ENCODE measurements around the gene SH3D19. TPM values are rescaled to one million over a fixed set of nuclear protein-coding genes. Genes with fewer than 3 reads are reported as not detected.

Gene SH3D19
- total and polyA plus RNA-seq, 12 donors: 32.4 to 175 (median 116) TPM

DNA sequence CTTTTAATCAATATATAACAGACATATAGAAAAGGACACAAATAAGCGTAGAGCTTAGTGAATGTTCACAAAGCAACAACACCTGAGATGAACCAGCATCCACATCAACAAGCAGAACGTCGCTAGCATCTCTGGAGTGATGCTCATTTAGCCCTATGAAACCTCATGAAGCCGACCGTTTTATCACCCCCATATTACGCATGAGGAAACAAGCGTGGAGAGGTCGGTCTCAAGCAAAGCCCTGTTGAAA, 226.5 kb downstream of the SH3D19 start:
- WGBS, 2 donors: 15 to 25% methylated on average over 8 of the region's 8 CpGs
- ATAC-seq (peak in 6 of 8 donors; percentile 1 to 16 (median 6)), DNase-seq (no peak)
- Histone ChIP-seq H3K27ac (peak overlapping the region in 5 of 10 donors; percentile 18 to 91 (median 88)), H3K36me3 (peaks cover 0 to 36% (median 26%) of the 10 kb centered on the region in 9 donors), H3K4me3 (peak overlapping the region in 9 of 10 donors; percentile 72 to 95 (median 82)), H3K9me3 (no peaks in the 10 kb centered on the region), H3K4me1 (peaks cover 0 to 40% (median 24%) of the 10 kb centered on the region in 9 donors), H3K27me3 (no peaks in the 10 kb centered on the region)
- intact Hi-C loops (cut with DNase I): loop anchor here in 2 of 10 donors (2.0 to 5.0 kb wide), 2 partner anchors 82 to 662 kb away; partner anchors contain the start of genes GATB (in 1 of the 2) and LRBA (in 1 of the 2)
- TF ChIP-seq, protein P1, sequence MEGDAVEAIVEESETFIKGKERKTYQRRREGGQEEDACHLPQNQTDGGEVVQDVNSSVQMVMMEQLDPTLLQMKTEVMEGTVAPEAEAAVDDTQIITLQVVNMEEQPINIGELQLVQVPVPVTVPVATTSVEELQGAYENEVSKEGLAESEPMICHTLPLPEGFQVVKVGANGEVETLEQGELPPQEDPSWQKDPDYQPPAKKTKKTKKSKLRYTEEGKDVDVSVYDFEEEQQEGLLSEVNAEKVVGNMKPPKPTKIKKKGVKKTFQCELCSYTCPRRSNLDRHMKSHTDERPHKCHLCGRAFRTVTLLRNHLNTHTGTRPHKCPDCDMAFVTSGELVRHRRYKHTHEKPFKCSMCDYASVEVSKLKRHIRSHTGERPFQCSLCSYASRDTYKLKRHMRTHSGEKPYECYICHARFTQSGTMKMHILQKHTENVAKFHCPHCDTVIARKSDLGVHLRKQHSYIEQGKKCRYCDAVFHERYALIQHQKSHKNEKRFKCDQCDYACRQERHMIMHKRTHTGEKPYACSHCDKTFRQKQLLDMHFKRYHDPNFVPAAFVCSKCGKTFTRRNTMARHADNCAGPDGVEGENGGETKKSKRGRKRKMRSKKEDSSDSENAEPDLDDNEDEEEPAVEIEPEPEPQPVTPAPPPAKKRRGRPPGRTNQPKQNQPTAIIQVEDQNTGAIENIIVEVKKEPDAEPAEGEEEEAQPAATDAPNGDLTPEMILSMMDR (IDR thresholded peaks at IDR 0.05): no peak

DNA sequence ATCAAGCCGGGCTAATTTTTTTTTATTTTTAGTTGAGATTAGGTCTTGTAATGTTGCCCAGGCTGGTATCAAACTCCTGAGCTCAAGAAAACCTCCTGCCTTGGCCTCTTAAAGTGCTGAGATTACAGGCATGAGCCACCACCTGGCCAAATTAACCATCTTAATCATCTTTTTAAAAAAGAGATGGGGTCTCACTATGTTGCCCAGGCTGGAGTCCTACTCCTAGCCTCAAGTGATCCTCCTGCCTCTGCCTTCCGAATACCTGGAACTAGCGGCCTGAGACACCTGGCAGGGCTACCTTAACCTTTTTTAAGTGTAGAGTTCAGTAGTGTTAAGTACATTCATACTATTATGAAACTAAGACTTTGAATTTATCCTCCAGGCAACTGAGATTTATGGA, 227.6 kb downstream of the SH3D19 start:
- no peaks in the 10 kb centered on the region for H3K27me3 ChIP-seq
- TF ChIP-seq, protein P1 (IDR thresholded peaks at IDR 0.05): no peak
- peak overlapping the region in 1 of 10 donors; percentile 91 for H3K27ac ChIP-seq
- DNase-seq (no peak), ATAC-seq (no peak)
- peaks cover 0 to 25% (median 16%) of the 10 kb centered on the region in 9 donors for H3K36me3 ChIP-seq
- peaks cover 0 to 34% (median 24%) of the 10 kb centered on the region in 9 donors for H3K4me1 ChIP-seq
- no peak overlapping the region for H3K4me3 ChIP-seq
- no peaks in the 10 kb centered on the region for H3K9me3 ChIP-seq
- intact Hi-C loops (cut with DNase I): loop anchor here in 2 of 10 donors (2.0 to 5.0 kb wide), 2 partner anchors 80 to 663 kb away; partner anchors contain the start of genes GATB (in 1 of the 2) and LRBA (in 1 of the 2)
- WGBS, 2 donors: 90 to 94% methylated on average over 3 of the region's 3 CpGs

DNA sequence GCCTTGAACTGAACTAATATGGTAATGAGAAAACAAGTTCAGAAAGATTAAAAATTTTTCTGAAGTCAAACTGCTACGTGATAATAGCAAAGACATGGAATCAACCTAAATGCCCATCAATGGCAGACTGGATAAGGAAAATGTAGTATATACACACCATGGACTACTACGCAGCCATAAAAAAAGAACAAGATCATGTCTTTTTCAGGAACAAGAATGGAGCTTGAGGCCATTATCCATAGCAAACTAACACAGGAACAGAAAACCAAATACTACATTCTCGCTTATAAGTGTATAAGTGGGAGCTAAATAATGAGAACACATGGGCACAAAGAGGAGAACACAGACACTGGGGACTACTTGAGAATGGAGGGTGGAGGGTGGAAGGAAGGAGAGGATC, 230.3 kb downstream of the SH3D19 start:
- Histone ChIP-seq H3K27me3 (no peaks in the 10 kb centered on the region), H3K9me3 (no peaks in the 10 kb centered on the region), H3K4me1 (peaks cover 0 to 10% (median 1%) of the 10 kb centered on the region in 9 donors), H3K4me3 (no peak overlapping the region), H3K36me3 (no peaks in the 10 kb centered on the region), H3K27ac (no peak overlapping the region)
- TF ChIP-seq, protein P1 (IDR thresholded peaks at IDR 0.05): no peak
- DNase-seq (no peak), ATAC-seq (no peak)
- 91 to 93% methylated on average over 3 of the region's 3 CpGs for whole genome bisulfite sequencing, 2 donors
- intact Hi-C loops (cut with DNase I): loop anchor here in 1 of 10 donors (5.0 kb wide), 1 partner anchor 78 kb away; the partner anchor contains the start of gene LRBA

DNA sequence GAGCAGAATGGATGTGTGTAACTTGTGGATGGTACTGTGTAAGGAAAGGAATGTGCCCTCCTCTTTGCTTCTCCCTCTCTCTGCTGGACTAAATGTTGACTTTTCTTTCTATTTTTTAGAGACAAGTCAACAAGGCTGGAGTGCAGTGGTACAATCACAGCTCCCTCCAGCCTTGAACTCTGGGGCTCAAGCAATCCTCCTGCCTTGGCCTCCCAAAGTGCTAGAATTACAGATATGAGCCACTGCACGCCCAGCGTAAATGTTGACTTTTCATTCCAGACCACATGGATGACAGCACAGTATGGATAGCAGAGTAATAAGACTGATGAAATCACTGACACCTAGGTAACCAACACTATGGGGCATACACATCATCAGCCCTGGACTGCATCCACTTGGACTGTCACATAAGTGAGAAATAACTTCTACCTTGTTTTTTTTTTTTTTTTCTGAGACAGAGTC, 231.1 kb downstream of the SH3D19 start:
- Histone ChIP-seq H3K27me3 (no peaks in the 10 kb centered on the region), H3K27ac (no peak overlapping the region), H3K36me3 (no peaks in the 10 kb centered on the region), H3K9me3 (no peaks in the 10 kb centered on the region), H3K4me1 (peaks cover 0 to 10% (median 0%) of the 10 kb centered on the region in 9 donors), H3K4me3 (no peak overlapping the region)
- 77 to 81% methylated on average over 2 of the region's 2 CpGs for WGBS, 2 donors
- TF ChIP-seq, protein P1 (IDR thresholded peaks at IDR 0.05): no peak
- DNase-seq: no peak
- intact Hi-C loops (cut with DNase I): no loop called here
- no peak for ATAC-seq

Data from heart right ventricle (tissue), 16 donors.